ENCODE data around the gene AMMECR1. TPM values are rescaled to one million over a fixed set of nuclear protein-coding genes. Genes with fewer than 3 reads are reported as not detected.

The AMMECR1 gene
- total RNA-seq, 4 donors from 2014 or later: 2.2 to 4.2 (median 2.9) TPM

- Histone ChIP-seq H3K27ac (no peak overlapping the region), H3K27me3 (no peaks in the 10 kb centered on the region), H3K4me3 (no peak overlapping the region), H3K4me1 (peaks cover 0 to 6% (median 0%) of the 10 kb centered on the region in 4 donors), H3K36me3 (no peaks in the 10 kb centered on the region), H3K9me3 (no peaks in the 10 kb centered on the region)
- DNase-seq (ENCODE audit: low spot score in 2 of 2): no peak
- WGBS, 2 donors: 90% methylated on average over 1 of the region's 1 CpG; no CpG with 5 or more reads in 1 of the 2 donors
- TF ChIP-seq CTCF (IDR thresholded peaks at IDR 0.05) (no peak), POLR2A (IDR thresholded peaks at IDR 0.05) (no peak), EP300 (IDR thresholded peaks at IDR 0.05) (no peak)
Observed at GRCh38 chrX:110162131-110162530, 155.8 kb downstream of the AMMECR1 start.

GRCh38 chrX:110161361-110161686 lies 156.6 kb downstream of the AMMECR1 start:
- Histone ChIP-seq H3K4me1 (peaks cover 0 to 6% (median 0%) of the 10 kb centered on the region in 4 donors), H3K27ac (no peak overlapping the region), H3K4me3 (no peak overlapping the region), H3K9me3 (no peaks in the 10 kb centered on the region), H3K36me3 (no peaks in the 10 kb centered on the region), H3K27me3 (no peaks in the 10 kb centered on the region)
- 75 to 100% methylated on average over 1 of the region's 1 CpG for WGBS, 2 donors
- no peak for DNase-seq (ENCODE audit: low spot score in 2 of 2)
- no peak for TF ChIP-seq CTCF (IDR thresholded peaks at IDR 0.05)
- TF ChIP-seq POLR2A (IDR thresholded peaks at IDR 0.05): no peak
- TF ChIP-seq EP300 (IDR thresholded peaks at IDR 0.05): no peak

GRCh38 chrX:110159865-110160264 lies 158.0 kb downstream of the AMMECR1 start:
- Histone ChIP-seq H3K4me3 (no peak overlapping the region), H3K4me1 (peaks cover 0 to 6% (median 0%) of the 10 kb centered on the region in 4 donors), H3K36me3 (no peaks in the 10 kb centered on the region), H3K27ac (no peak overlapping the region), H3K27me3 (peaks cover 0 to 4% of the 10 kb centered on the region in 2 donors), H3K9me3 (no peaks in the 10 kb centered on the region)
- TF ChIP-seq POLR2A (IDR thresholded peaks at IDR 0.05): no peak
- TF ChIP-seq CTCF (IDR thresholded peaks at IDR 0.05): no peak
- TF ChIP-seq EP300 (IDR thresholded peaks at IDR 0.05): no peak
- DNase-seq (ENCODE audit: low spot score in 2 of 2): no peak
- WGBS, 2 donors: 68 to 70% methylated on average over 2 of the region's 2 CpGs

- Histone ChIP-seq H3K27me3 (peaks cover 0 to 8% of the 10 kb centered on the region in 2 donors), H3K4me1 (peaks cover 0 to 6% (median 0%) of the 10 kb centered on the region in 4 donors), H3K36me3 (no peaks in the 10 kb centered on the region), H3K4me3 (no peak overlapping the region), H3K9me3 (no peaks in the 10 kb centered on the region), H3K27ac (no peak overlapping the region)
- no peak for DNase-seq (ENCODE audit: low spot score in 2 of 2)
- TF ChIP-seq POLR2A (IDR thresholded peaks at IDR 0.05) (no peak), EP300 (IDR thresholded peaks at IDR 0.05) (no peak), CTCF (IDR thresholded peaks at IDR 0.05) (no peak)
- 72 to 88% methylated on average over 7 of the region's 7 CpGs for WGBS, 2 donors
Observed at GRCh38 chrX:110159235-110159634, 158.7 kb downstream of the AMMECR1 start.

GRCh38 chrX:110157444-110157843 lies 160.4 kb downstream of the AMMECR1 start:
- 69 to 89% methylated on average over 1 of the region's 1 CpG for WGBS, 2 donors
- no peaks in the 10 kb centered on the region for H3K36me3 ChIP-seq
- peaks cover 0 to 8% of the 10 kb centered on the region in 2 donors for H3K27me3 ChIP-seq
- no peak for DNase-seq (ENCODE audit: low spot score in 2 of 2)
- no peak overlapping the region for H3K27ac ChIP-seq
- peaks cover 0 to 6% (median 0%) of the 10 kb centered on the region in 4 donors for H3K4me1 ChIP-seq
- H3K4me3 ChIP-seq: no peak overlapping the region
- no peaks in the 10 kb centered on the region for H3K9me3 ChIP-seq
- TF ChIP-seq POLR2A (IDR thresholded peaks at IDR 0.05) (no peak), CTCF (IDR thresholded peaks at IDR 0.05) (no peak), EP300 (IDR thresholded peaks at IDR 0.05) (no peak)

Data from tibial nerve (tissue), 4 donors.